Loucy (cell line): Measurements from ENCODE around the gene EPHB1.

ENCODE experiments used
- H2AFZ ChIP-seq: fragments of 200-600 bp; sonication (generic); 2 replicates; pipeline ENCODE4 v1.6.0; 2016; ENCODE audit warnings: antibody characterized with exemption, mild to moderate bottlenecking, low read length, moderate library complexity
- H3F3A ChIP-seq: fragments of 200-600 bp; 2 replicates; pipeline ENCODE4 v1.6.0; 2016; ENCODE audit warnings: antibody characterized with exemption, low read depth, mild to moderate bottlenecking
- H3K27me3 ChIP-seq: fragments of 200-600 bp; sonication (generic); 2 replicates; pipeline ENCODE4 v1.6.1; 2014; ENCODE audit warnings: low read length, mild to moderate bottlenecking; ENCODE audit not compliant: insufficient read depth, poor library complexity, severe bottlenecking
- H3K36me3 ChIP-seq: fragments of 200-600 bp; sonication (generic); 2 replicates; pipeline ENCODE4 v1.6.1; 2016; ENCODE audit warnings: low read length; ENCODE audit not compliant: insufficient read depth
- H3K4me1 ChIP-seq: fragments of 200-600 bp; sonication (generic); 2 replicates; pipeline ENCODE4 v1.5.1; 2014; ENCODE audit warnings: low read length, mild to moderate bottlenecking; ENCODE audit not compliant: insufficient read depth, poor library complexity, severe bottlenecking
- H3K4me2 ChIP-seq: fragments of 200-600 bp; sonication (generic); 2 replicates; pipeline ENCODE4 v1.6.0; 2014; ENCODE audit warnings: antibody characterized with exemption, low read length, low read depth, mild to moderate bottlenecking; ENCODE audit not compliant: poor library complexity, severe bottlenecking
- H3K4me3 ChIP-seq: fragments of 200-600 bp; sonication (generic); 2 replicates; pipeline ENCODE4 v1.5.1; 2014; ENCODE audit warnings: low read length, mild to moderate bottlenecking, mixed read lengths; ENCODE audit not compliant: poor library complexity, severe bottlenecking
- H3K79me2 ChIP-seq: fragments of 200-600 bp; sonication (generic); 2 replicates; pipeline ENCODE4 v1.6.1; 2014; ENCODE audit warnings: low read length; ENCODE audit not compliant: insufficient read depth
- H3K9ac ChIP-seq: fragments of 200-600 bp; sonication (generic); 2 replicates; pipeline ENCODE4 v1.6.0; 2014; ENCODE audit warnings: mild to moderate bottlenecking, low read depth, low read length, moderate library complexity; ENCODE audit not compliant: poor library complexity, severe bottlenecking
- H3K9me2 ChIP-seq: fragments of 200-600 bp; sonication (generic); replicated peaks from 2 replicates; pipeline ENCODE4 v1.6.1; 2016; ENCODE audit warnings: low read depth, low read length, mixed read lengths
- H3K9me3 ChIP-seq: fragments of 200-600 bp; sonication (generic); 2 replicates; pipeline ENCODE4 v1.6.1; 2014; ENCODE audit warnings: mild to moderate bottlenecking, antibody characterized with exemption, low read length, low read depth; ENCODE audit not compliant: insufficient read depth
- H4K20me1 ChIP-seq: fragments of 200-600 bp; sonication (generic); 2 replicates; pipeline ENCODE4 v1.6.0; 2014; ENCODE audit warnings: antibody characterized with exemption, low read length, mild to moderate bottlenecking; ENCODE audit not compliant: insufficient read depth, poor library complexity, severe bottlenecking
- CTCF ChIP-seq: fragments of 200-600 bp; sonication (generic); conservative IDR thresholded peaks from 2 replicates; pipeline ENCODE4 v1.5.1; 2014; ENCODE audit warnings: mild to moderate bottlenecking, antibody characterized with exemption, low read length
- EZH2phosphoT487 ChIP-seq: fragments of 200-600 bp; IDR thresholded peaks from 2 replicates; pipeline ENCODE4 v1.6.1; 2018; ENCODE audit warnings: antibody characterized with exemption, mild to moderate bottlenecking, moderate library complexity, borderline replicate concordance

Gene EPHB1

GRCh38 chr3:135097276-135097946, 302.4 kb downstream of the EPHB1 start:
- no peak for TF ChIP-seq CTCF
- no peak for TF ChIP-seq EZH2phosphoT487
- H2AFZ ChIP-seq: no peak overlapping the region
- H3K36me3 ChIP-seq: no peaks in the 10 kb centered on the region
- no peaks in the 10 kb centered on the region for H3K4me1 ChIP-seq
- no peaks in the 10 kb centered on the region for H3K27me3 ChIP-seq
- H3F3A ChIP-seq: no peaks in the 10 kb centered on the region
- no peaks in the 10 kb centered on the region for H3K9me3 ChIP-seq
- H3K9ac ChIP-seq: no peak overlapping the region
- H3K4me3 ChIP-seq: no peak overlapping the region
- H3K9me2 ChIP-seq: no peaks in the 10 kb centered on the region
- H4K20me1 ChIP-seq: no peaks in the 10 kb centered on the region
- H3K4me2 ChIP-seq: no peak overlapping the region
- H3K79me2 ChIP-seq: no peaks in the 10 kb centered on the region

GRCh38 chr3:135099734-135100355, 304.8 kb downstream of the EPHB1 start:
- no peaks in the 10 kb centered on the region for H3K79me2 ChIP-seq
- no peaks in the 10 kb centered on the region for H3K9me3 ChIP-seq
- H4K20me1 ChIP-seq: no peaks in the 10 kb centered on the region
- no peaks in the 10 kb centered on the region for H3K4me1 ChIP-seq
- H3K9me2 ChIP-seq: no peaks in the 10 kb centered on the region
- no peak overlapping the region for H3K4me2 ChIP-seq
- no peaks in the 10 kb centered on the region for H3F3A ChIP-seq
- no peaks in the 10 kb centered on the region for H3K27me3 ChIP-seq
- no peak overlapping the region for H3K9ac ChIP-seq
- no peak overlapping the region for H3K4me3 ChIP-seq
- no peaks in the 10 kb centered on the region for H3K36me3 ChIP-seq
- TF ChIP-seq CTCF (no peak), EZH2phosphoT487 (no peak)
- H2AFZ ChIP-seq: no peak overlapping the region

GRCh38 chr3:135100366-135100765, 305.3 kb downstream of the EPHB1 start:
- Histone ChIP-seq H3K36me3 (no peaks in the 10 kb centered on the region), H3K9ac (no peak overlapping the region), H2AFZ (no peak overlapping the region), H3K9me3 (no peaks in the 10 kb centered on the region), H3K27me3 (no peaks in the 10 kb centered on the region), H3K4me2 (no peak overlapping the region), H3K4me3 (no peak overlapping the region), H3K4me1 (no peaks in the 10 kb centered on the region), H3F3A (no peaks in the 10 kb centered on the region), H3K9me2 (no peaks in the 10 kb centered on the region), H4K20me1 (no peaks in the 10 kb centered on the region), H3K79me2 (no peaks in the 10 kb centered on the region)
- TF ChIP-seq CTCF (no peak), EZH2phosphoT487 (no peak)
